ENCODE results near the gene RAET1G.
"Not testable (repeated sequence)": the region's sequence is repeated elsewhere in the genome, so short reads cannot be mapped to it uniquely, and the experiment has no call there.

The RAET1G gene

DNA sequence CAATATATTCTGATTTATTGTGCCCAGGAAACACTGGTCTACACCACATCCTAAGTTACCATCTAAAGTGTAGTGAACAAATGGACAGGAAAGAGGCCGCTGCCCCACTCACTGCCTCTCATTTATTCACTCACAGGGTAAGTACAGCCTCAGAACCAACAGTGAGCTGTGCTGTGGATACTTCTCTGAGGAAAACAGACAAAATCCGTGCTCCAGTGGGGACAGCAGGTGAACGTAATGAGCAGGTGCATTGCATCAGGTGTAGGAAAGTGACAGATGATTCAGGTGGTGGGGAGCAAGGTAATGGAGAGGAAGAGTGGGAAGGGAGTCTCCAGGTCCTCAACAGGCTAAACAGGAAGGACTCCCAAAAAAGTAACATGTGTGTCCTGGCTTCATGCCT, 10.5 kb upstream of the RAET1G start:
- no peak for FAIRE-seq

DNA sequence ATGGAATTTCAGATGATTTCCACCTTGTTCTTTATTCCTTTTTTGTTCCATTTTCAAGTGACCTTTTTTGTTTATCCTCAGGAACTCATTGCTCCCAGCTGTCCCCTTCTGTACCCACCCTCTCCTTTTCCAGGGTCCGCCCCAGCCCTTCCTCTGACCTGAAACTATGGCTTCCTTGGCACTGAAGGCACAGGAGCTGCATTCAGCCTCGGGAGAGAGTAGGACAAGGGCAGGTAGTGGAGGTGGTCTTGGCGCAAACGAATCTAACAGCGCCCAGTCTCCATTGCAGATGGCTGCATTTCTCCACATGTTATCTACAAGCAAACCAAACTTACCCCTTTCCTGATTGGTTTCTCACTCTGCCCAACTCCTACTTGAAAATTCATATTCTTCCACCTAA, 10.1 kb upstream of the RAET1G start:
- no peak for FAIRE-seq

DNA sequence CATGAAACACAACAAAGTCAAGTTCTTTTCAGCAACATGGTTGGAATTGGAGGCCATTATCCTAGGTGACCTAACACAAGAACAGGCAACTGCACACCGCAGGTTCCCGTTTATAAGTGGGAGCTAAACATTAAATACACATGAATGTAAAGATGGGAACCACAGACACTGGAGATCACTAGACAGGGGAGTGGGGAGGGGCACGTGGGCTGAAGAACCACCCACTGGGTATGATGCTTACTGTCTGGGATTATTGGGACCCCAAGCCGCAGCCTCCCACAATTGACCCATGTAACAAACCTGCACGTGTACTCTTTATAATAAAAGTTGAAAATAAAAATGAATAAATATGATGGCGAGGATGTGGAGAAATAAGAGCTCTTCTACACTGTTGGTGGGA, 8.6 kb upstream of the RAET1G start:
- FAIRE-seq: no peak

DNA sequence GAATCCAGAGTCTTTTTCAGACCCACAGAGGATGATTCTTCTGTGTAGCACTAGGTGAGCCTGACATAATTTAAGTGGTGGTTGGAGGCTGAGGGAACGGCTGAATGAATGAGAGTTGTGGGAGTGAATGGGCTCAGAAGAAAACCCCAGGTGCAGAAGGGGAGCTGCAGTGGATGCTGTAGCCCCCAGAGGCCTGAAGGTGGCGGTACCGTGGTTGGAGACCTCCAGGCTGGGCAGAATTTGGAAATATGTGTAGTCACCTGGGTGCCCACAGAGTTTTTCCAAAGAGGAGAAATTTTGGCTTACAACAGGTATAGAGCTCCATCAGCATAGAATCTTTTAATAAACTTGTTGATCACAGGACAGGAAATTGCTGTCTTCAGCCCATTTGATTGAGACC, 6.5 kb upstream of the RAET1G start:
- FAIRE-seq: no peak

DNA sequence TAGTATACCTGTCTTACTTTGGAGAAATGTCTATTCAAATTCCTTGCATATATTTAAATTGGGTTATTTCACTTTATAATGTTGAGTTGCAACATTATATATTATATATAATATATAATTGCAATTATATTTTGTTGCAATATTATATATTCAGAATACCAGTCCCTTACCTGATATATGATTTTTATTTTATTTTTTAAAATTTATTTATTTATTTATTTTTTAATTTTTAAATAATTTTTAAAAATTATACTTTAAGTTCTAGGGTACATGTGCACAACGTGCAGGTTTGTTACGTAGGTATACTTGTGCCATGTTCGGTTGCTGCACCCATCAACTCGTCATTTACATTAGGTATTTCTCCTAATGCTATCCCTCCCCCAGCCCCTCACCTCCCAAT, 4.1 kb upstream of the RAET1G start:
- FAIRE-seq: not testable (repeated sequence)

DNA sequence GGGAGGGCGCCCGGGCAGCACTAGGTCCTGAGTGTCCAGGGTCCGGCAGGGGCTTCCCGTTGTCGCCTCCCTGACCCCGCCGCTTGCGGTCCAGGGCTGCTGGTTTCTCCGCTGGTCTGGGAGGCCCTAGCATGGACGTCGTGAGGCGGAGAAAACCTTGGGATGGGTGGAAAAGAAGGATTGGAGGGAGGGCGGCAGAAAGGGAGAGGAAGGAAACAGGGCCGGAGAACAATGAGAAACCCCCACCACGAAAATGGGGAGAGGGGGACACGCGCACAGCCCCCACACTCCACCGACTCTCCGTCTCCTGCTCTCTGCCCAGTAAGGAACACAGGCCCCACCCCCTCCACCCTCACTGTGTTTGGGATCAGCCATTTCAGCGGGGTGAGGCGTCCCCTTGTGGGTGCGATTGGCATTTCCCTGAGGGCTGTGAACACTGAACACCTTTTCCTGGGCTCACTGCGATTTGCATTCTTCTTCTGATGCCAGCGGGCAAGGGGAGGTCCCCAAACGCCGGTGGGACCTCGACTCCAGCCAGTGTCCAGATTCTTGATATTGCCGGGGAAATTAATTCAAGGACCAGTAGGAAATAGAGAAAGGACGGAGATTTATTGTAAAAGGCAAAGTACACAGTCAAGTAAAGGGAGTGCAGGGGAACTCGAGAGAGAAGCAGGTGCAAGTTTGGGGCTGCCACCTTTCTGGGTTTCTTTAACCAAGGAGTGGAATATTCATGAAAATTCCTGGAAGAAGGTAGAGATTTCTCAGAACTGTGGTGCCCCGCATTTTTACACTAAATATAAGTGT, 3.3 kb upstream of the RAET1G start:
- FAIRE-seq: no peak

DNA sequence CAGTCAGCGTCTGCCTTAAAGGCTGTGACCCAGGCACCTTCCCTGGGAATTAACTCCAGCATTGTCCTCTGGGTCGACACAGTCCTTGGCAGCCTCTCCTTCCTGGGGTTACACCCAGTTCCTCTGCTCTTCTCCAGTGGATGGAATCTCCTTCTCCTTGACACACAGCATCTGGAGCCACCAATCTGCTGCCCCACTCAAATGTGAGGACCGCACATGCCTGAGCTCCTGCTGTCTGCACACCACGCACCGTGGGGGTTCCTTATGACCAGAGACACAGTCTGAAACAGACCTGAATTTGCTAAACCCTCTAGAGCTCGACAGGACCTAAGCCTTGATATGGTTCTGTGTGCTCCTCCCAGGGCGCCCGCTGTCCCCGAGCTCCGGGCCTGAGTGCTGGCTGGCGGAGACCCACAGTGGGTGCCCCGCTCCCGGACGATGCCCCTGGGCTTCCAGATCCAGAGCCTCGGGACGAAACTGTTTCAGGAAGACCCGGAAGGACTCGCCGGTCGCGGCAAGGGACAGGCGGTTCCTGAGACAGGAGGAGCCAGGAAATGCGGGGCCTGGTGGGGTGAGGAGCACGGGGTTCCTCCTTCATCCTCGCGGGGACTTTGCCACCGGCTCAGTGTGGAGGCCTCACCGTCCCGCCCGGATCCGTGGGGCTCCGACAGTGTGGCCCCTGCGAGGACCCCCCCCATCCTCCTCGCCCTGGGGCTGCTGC, 2.5 kb upstream of the RAET1G start:
- FAIRE-seq: no peak

DNA sequence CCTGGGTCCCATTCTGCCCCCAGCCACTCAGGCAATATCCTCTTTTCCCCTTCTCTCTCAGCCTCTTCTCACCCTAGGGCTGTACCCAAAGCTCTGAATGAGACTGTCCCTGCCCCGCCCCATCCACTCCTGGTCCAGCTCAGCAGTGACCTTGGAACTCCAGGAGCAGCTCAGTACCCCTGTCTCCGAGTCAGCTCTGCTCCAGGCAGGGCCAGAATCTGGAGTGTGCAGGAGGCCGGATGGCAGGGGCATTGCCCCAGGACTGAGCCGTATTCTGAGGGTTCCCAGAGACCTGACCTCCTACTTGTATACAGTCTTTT, 2.0 kb upstream of the RAET1G start:
- FAIRE-seq: no peak

DNA sequence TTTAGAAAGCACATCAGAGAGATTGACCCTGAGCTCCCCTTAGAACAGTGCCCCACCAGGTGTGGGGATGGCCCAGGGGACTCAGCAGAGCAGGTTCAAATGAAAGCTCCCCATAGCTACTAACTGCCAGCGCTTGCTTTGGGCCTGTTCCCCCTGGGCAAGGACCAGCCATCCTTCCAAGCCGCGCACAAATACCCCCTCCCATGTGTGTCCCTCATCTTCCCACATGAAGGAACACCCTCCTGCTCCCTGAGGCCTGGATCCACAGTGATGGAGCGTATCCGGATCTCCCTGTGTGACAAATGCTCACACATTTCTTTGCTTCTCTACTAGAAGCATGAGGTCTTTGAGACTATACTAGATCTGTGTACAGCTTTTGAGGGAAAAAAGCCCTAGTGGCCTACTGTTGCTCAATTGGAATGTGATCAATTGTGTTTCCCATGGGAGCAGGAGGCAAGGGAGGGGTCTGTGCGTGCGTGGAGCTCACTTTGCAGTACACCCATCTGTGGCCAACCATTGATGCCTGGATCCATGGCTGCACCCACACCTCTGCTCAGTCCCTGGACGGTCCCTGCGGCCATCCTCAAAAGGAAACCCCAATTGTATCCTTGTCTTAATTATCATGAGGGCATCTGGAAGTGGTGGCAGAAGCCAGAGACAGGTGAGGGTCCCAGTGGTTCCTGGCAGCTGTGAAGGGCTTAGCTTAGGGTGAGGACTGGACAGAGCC, 1.4 kb upstream of the RAET1G start:
- no peak for FAIRE-seq

DNA sequence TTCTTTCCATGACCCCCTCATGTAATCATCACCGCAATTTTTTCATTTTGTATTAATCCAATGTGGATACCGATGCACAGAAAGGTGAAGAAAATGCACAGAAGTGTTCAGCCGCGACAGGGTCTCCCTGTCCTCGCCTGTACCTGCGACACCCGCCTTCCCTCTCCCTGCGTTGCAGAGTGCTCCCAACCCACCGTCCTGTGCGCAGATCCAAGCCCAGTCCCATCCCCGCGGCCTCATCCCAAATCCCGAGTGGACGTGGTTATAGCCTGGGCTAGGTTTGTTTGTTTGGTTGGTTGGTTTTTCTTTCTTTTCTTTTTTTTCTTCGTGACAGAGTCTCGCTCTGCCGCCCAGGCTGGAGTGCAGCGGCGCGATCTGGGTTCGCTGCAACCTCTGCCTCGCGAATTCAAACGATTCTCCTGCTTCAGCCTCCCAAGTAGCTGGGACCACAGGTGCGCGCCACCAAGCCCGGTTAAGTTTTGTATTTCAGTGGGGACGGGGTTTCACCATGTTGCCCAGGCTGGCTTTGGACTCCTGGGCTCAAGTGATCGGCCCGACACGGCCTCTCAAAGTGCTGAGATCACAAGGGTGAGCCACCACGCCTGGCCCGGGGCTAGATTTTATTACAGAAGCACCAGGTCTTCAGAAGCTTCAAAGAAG, 536 bp upstream of the RAET1G start:
- no peak for FAIRE-seq

DNA sequence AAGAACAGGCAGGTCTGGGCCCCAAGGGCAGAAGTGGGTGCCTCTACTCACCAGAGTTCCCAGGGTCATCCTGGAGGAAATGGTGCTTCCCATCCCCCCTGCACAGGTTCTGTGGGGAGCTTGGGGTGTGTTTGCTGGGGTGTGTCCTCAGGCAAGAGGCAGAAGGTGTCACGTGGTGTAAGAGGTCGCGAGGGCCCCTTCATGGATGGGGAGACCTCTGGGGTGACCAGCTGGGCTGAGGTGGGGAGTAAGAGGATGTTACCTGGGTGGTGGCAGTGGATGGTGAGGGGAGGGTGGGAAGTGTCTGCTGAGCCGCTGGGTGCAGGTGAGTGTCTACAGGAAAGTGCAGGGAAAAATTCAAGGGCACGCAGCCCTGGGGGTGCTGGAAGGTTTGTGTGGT, 830 bp downstream of the RAET1G start:
- not testable (repeated sequence) for FAIRE-seq

DNA sequence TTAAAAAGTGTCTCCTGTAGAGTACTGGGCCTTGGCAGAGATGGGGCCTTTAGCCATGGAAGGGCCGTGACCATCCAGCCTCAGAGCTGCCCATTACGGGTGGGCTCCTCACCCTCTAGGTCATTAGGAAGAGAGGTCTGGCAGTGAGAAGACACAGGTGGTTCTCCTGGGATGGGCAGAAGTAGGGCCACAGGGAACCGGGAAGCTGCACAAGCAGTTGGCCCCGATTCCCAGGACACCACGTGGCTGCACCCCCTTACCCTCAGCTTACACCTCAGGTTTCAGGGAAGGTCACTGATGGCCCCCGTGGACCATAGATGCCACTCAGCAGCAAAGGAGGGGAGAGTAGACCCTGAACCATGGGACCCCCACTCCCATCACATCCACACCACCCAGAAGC, 1.6 kb downstream of the RAET1G start:
- FAIRE-seq: no peak

DNA sequence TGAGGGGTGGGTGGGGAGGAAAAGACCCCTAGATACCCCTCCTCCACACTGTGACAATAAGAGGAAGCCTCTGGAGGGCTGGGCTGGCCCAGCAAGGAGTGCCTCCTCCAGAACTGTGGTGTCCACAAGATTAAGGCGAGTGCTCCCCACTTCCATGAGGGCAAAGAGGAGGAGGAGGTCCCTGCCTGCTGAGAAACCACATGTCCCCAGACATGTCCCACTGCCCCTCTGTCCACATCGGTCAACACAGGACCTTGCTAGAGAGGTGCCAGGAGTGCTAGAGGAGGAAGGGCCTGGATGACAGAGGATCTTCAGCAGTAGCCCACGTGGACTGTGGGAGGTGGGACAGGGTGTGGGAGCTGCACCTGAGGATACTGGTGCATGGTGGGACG, 3.1 kb downstream of the RAET1G start:
- no peak for FAIRE-seq

DNA sequence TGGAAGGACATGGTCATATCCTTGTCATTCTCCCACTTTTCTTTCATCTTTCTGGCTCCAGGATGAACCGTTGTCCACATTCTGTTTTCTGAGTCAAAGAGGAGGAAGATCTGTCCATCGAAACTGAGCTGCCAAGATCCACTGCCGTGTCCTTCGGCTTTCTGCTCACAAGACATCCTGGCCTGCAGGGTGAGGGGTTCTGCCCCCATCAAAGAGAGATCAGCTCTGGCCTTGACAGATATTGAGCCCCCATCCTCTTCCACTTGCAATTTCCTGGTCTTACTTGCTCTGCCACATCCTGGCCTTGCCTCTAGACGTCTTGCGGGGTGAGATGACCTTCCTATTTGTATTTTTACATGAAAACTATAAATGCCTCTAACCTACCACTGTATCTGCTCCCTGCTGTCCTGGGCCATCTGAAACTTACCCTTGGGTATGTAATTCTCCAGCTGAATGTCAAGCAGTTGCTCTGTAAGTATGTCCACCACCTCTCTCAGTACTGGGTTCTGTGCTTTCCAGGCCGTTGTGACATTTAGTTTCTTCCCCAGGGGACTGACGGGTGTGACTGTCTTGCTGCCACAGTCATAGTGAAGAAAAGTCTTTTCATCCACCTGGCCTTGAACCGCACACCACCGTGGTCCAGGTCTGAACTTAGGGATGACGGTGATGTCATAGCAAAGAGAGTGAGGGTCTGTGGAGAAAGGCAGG, 3.6 kb downstream of the RAET1G start:
- FAIRE-seq: not testable (repeated sequence)

DNA sequence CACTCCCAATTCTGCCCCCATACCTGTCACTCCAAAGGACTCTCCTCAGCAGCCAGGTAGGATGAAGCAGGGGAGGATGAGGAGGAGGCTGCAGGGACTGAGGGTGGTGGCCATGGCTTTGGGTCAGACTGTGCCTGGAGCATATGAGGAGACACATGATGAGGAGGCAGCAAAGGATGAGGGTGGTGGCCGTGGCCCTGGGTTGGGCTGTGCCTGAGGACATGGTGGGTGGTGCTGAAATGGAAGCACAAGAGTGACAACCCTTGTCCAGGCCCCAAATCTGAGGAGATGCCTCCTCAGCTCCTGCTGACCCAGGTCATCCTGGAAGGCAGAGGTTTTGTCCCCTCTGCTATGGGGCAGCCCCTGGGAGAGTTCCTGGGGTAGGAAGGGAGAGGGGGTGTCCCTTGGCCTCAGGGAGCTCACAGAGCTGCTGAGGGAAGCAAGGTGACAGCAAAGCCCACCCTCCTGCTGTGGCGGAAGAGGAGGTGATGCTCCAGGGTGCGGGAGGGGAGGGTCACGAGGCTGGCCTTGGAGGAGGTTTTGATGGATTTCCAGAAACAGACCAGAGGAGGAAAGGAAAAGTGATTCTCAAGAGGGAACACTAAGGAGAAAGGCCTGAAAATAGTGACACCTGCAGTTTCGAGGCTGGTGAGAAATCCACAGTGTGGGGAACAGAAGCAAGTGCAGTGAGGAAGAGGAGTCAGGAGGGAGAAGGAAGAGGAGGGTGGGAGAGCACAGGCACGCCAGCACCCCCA, 4.6 kb downstream of the RAET1G start:
- FAIRE-seq: no peak

DNA sequence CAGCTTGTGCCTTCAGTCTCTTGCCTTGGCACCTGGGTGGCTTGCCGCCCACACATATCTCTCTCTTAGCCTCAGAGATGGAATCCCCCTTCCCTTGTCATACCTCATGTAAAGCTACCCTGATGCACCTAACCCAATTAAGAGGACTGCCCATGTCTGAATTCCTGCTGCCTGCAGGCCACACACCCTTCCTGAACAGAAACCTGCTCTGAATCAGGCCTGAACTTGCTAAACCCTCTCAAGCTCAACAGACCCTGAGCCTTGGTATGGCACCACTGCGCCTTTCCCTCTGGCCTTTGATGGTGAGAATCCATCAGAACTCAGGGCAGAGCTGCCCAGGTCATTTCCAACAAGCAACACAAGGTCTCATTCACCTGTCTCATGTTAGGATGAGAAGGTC, 5.2 kb downstream of the RAET1G start:
- no peak for FAIRE-seq

DNA sequence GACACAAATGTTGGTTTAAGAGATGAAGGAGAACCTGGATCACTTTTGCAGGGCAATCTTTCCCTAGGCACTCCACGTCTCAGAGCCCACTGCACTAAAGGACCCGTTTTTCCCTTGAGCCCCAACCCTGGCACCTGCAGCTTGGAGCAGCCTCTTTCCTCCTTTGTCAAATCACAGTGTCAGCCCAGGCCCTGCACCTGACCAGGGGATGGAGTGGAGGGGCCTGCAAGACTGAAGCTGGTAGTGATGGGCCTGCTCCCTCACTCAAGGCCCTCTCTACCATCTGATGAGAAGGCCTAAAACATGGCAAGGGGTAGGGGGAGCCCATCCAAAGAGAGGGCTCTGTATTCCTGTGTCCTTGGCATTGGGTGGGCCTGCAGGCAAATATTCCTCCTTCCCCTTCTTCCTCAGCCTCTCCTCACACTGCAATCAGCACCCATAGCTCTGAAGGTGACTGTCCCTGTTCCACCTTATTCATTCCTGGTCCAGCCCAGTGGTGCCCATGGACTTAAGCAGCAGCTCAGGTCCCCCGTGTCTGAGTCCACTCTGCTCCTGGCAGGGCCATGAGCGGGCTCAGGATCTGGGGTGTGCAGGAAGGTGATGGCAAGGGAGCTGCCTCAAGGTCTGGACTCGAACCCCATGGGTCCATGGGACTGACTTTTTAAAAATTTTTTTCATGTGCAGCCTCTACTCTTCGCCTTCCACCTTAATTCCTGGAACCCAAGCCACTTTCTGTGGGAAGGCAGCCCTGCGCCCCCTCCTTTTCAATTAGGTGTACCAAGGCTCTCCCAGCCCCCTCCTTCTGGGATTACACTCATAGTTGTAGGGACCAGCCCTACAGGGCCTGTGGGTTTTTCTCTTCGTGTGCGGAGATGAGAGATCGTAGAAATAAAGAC, 6.7 kb downstream of the RAET1G start:
- FAIRE-seq: no peak

DNA sequence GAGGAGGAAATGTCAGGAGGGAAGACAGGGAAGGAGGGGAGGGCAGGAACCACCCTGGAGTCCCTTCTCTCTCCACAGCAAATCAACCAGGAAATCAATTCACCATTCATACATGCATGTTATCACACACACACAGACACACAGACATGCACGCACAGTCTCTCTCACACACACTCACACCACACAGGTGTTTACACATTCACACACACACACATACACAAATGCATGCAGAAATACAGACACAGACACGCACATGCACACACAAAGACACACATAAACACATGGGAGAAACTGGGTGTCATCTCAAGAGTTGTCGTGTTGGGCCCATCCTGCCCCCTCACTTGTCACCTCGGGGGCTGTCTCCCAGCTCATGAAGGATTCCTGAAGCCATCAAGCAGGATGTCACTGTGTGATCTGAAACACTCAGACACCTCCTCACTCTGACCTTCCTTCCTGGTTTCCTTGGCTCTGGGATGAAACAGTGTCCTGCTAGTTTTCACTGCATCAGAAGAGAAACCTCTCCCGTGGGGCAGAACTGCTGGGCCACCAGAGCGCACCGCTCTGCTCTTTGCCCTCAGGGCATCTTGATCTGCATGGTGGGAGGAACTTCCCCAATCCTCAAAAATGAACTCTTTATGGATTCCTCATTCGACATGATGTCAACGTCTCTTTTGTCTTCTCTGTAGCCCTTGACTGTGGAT, 9.2 kb downstream of the RAET1G start:
- no peak for FAIRE-seq

DNA sequence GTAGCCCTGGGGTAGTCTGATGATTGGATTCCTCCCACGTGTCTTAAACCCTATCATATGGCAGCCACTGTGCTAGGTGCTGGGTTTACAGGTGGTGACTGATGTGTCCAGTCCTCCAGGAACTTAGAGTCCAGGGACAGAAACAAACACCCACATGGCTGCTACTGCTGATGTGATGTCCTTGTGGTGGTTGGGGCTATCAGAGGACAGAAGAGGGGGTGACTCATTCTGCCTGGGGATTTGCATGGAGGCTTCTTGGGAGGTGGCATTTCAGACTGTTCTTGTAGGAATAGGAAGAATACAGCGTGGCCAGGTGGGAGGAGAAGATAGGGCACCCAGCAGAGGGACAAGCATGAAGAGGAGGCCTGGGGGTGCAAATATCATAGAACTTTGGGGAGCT, 9.8 kb downstream of the RAET1G start:
- no peak for FAIRE-seq

DNA sequence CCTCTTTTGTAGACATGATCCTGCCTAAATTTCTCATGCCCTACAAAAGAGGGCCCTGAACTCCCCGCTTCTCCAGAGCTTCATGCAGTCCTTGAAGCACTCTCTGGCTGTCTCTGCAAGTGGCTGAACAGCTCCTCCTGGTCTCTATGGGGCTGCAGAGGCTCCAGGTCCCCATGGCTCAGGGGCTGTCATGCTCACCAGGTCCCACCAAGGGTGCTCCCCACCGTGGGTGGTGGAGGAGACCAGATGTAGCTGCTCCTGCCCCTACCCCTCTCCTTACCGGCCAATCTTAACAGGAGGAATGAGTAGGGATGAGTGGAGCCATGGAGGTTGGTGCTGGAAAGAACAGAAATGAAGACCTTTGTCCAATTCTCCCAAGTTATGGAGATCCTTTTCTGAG, 10.2 kb downstream of the RAET1G start:
- not testable (repeated sequence) for FAIRE-seq
